GM21619 (cell line): ENCODE measurements around the gene KRTAP11-1.

Experiments
- ATAC-seq: cut with Tn5 transposase; IDR thresholded peaks from one replicate; pipeline ENCODE4 v1.9.1; 2021; ENCODE audit not compliant: unreplicated experiment

The KRTAP11-1 gene

GRCh38 chr21:30881480-30881879 lies at the start of gene KRTAP11-1:
KRTAP11-1 (minus strand) TSS chr21:30881580; CDS start chr21:30881524, 56 bp downstream.
- ATAC-seq, result no peak

GRCh38 chr21:30924146-30924700 lies 42.8 kb upstream of the KRTAP11-1 start:
- no peak for ATAC-seq

- ATAC-seq, result no peak
Measured at GRCh38 chr21:30921129-30921528, 39.7 kb upstream of the KRTAP11-1 start.

GRCh38 chr21:30917557-30917956 lies 36.2 kb upstream of the KRTAP11-1 start:
- ATAC-seq, result no peak

- ATAC-seq, result no peak
Measured at GRCh38 chr21:30900881-30901280, 19.5 kb upstream of the KRTAP11-1 start.

- ATAC-seq, result no peak
Measured at GRCh38 chr21:30882866-30883597, 1.7 kb upstream of the KRTAP11-1 start.

- no peak for ATAC-seq
Measured at GRCh38 chr21:30880914-30881313, 466 bp downstream of the KRTAP11-1 start.

GRCh38 chr21:30874526-30874925 lies 6.9 kb downstream of the KRTAP11-1 start:
- no peak for ATAC-seq

- no peak for ATAC-seq
Measured at GRCh38 chr21:30847627-30848500, 33.5 kb downstream of the KRTAP11-1 start.

- no peak for ATAC-seq
Measured at GRCh38 chr21:30842990-30843389, 38.4 kb downstream of the KRTAP11-1 start.

- ATAC-seq, result no peak
Measured at GRCh38 chr21:30839304-30839703, 42.1 kb downstream of the KRTAP11-1 start.

GRCh38 chr21:30838536-30838935 lies 42.8 kb downstream of the KRTAP11-1 start:
- no peak for ATAC-seq

- ATAC-seq, result no peak
Measured at GRCh38 chr21:30831194-30831765, 50.1 kb downstream of the KRTAP11-1 start.
